Measurements from ENCODE around the gene KRT33B. TPM values are rescaled to one million over a fixed set of nuclear protein-coding genes. Genes with fewer than 3 reads are reported as not detected.

KRT33B gene
- polyA plus RNA-seq, 3 donors = not detected

GRCh38 chr17:41415411-41415810, 45.8 kb upstream of the KRT33B start:
- Histone ChIP-seq H3K9ac (ENCODE audit: insufficient read depth, low read length, poor library complexity, severe bottlenecking) (no peak overlapping the region), H3K79me2 (ENCODE audit: insufficient read depth, low read length) (no peaks in the 10 kb centered on the region), H3K4me2 (replicated peaks; ENCODE audit: extremely low read depth, low read length, poor library complexity, severe bottlenecking) (no peak overlapping the region), H2AFZ (ENCODE audit: insufficient read depth, low read depth, low read length, poor library complexity, severe bottlenecking) (no peak overlapping the region), H3K36me3 (replicated peaks in 1 of 2; ENCODE audit: control insufficient read depth in 1 of 2, insufficient read depth in 2 of 2, low read length in 2 of 2) (no peaks in the 10 kb centered on the region), H3K27ac (ENCODE audit: low read depth in 1 of 2, low read length in 2 of 2) (no peak overlapping the region), H3K9me3 (replicated peaks in 1 of 2; ENCODE audit: control insufficient read depth in 1 of 2, insufficient read depth in 1 of 2, low read length in 2 of 2) (no peaks in the 10 kb centered on the region), H3K4me3 (replicated peaks in 1 of 3; ENCODE audit: low read depth in 2 of 3, low read length in 3 of 3) (no peak overlapping the region), H3K27me3 (ENCODE audit: control insufficient read depth in 2 of 2, insufficient read depth in 2 of 2, low read length in 2 of 2) (no peaks in the 10 kb centered on the region), H3K4me1 (ENCODE audit: control insufficient read depth in 1 of 2, insufficient read depth in 2 of 2, low read length in 2 of 2) (peaks cover 4 to 5% of the 10 kb centered on the region in 2 donors), H4K20me1 (ENCODE audit: insufficient read depth, low read length) (no peaks in the 10 kb centered on the region)
- Mint-ChIP-seq H3K27ac (no peak overlapping the region), H3K36me3 (no peaks in the 10 kb centered on the region), H3K9me3 (no peaks in the 10 kb centered on the region), H3K4me3 (no peak overlapping the region), H3K4me1 (peaks cover 7% of the 10 kb centered on the region), H3K27me3 (ENCODE audit: low read depth in 3 of 3) (peaks cover 6 to 11% (median 8%) of the 10 kb centered on the region in 3 donors)
- 100% methylated on average over 1 of the region's 4 CpGs for WGBS (ENCODE audit: insufficient coverage)
- intact Hi-C loops (cut with micrococcal nuclease) = no loop called here
- no peak for DNase-seq
- TF ChIP-seq CTCF (IDR thresholded peaks at IDR 0.05) = no peak

GRCh38 chr17:41413982-41414381, 44.4 kb upstream of the KRT33B start:
- Histone ChIP-seq H3K9ac (ENCODE audit: insufficient read depth, low read length, poor library complexity, severe bottlenecking) (no peak overlapping the region), H3K79me2 (ENCODE audit: insufficient read depth, low read length) (no peaks in the 10 kb centered on the region), H2AFZ (ENCODE audit: insufficient read depth, low read depth, low read length, poor library complexity, severe bottlenecking) (no peak overlapping the region), H3K4me2 (replicated peaks; ENCODE audit: extremely low read depth, low read length, poor library complexity, severe bottlenecking) (no peak overlapping the region), H4K20me1 (ENCODE audit: insufficient read depth, low read length) (no peaks in the 10 kb centered on the region), H3K27ac (ENCODE audit: low read depth in 1 of 2, low read length in 2 of 2) (no peak overlapping the region), H3K36me3 (replicated peaks in 1 of 2; ENCODE audit: control insufficient read depth in 1 of 2, insufficient read depth in 2 of 2, low read length in 2 of 2) (no peaks in the 10 kb centered on the region), H3K4me1 (ENCODE audit: control insufficient read depth in 1 of 2, insufficient read depth in 2 of 2, low read length in 2 of 2) (peaks cover 4 to 5% of the 10 kb centered on the region in 2 donors), H3K27me3 (ENCODE audit: control insufficient read depth in 2 of 2, insufficient read depth in 2 of 2, low read length in 2 of 2) (no peaks in the 10 kb centered on the region), H3K9me3 (replicated peaks in 1 of 2; ENCODE audit: control insufficient read depth in 1 of 2, insufficient read depth in 1 of 2, low read length in 2 of 2) (no peaks in the 10 kb centered on the region), H3K4me3 (replicated peaks in 1 of 3; ENCODE audit: low read depth in 2 of 3, low read length in 3 of 3) (no peak overlapping the region)
- no CpG with 5 or more reads among the region's 2 CpGs for WGBS (ENCODE audit: insufficient coverage)
- no peak for TF ChIP-seq CTCF (IDR thresholded peaks at IDR 0.05)
- Mint-ChIP-seq H3K27ac (no peak overlapping the region), H3K4me1 (peaks cover 7% of the 10 kb centered on the region), H3K36me3 (no peaks in the 10 kb centered on the region), H3K9me3 (no peaks in the 10 kb centered on the region), H3K4me3 (no peak overlapping the region), H3K27me3 (ENCODE audit: low read depth in 3 of 3) (peaks cover 6 to 11% (median 8%) of the 10 kb centered on the region in 3 donors)
- DNase-seq = no peak
- intact Hi-C loops (cut with micrococcal nuclease) = no loop called here

Data from CD14-positive monocyte (primary cell).